HepG2 (cell line): ENCODE measurements around the gene FAM83F. TPM values are rescaled to one million over a fixed set of nuclear protein-coding genes. Genes with fewer than 3 reads are reported as not detected.
A peak's percentile ranks its signal among the peaks of the same experiment; 100 is the strongest.

ENCODE experiments used
- BHLHE40 ChIP-seq: IDR thresholded peaks from 2 replicates; pipeline ENCODE4 v1.6.1; 2011; ENCODE audit warnings: low read length, improper control_type of control experiment
- CAMTA2 ChIP-seq: sonication (generic); formaldehyde crosslinking; IDR thresholded peaks from 2 replicates; pipeline ENCODE4 v1.4.0; 2020; ENCODE audit warnings: mild to moderate bottlenecking, missing genetic modification reagents, borderline replicate concordance
- CHCHD3 ChIP-seq: sonication (generic); formaldehyde crosslinking; IDR thresholded peaks from 2 replicates; pipeline ENCODE4 v1.8.0; 2022; ENCODE audit warnings: mild to moderate bottlenecking, missing genetic modification reagents, moderate library complexity
- CHD4 ChIP-seq: fragments of 200-600 bp; sonication (generic); IDR thresholded peaks from 2 replicates; pipeline ENCODE4 v1.7.0; 2017; ENCODE audit warnings: mild to moderate bottlenecking, low read length, borderline replicate concordance
- DMTF1 ChIP-seq: sonication (generic); formaldehyde crosslinking; IDR thresholded peaks from 2 replicates; pipeline ENCODE4 v1.4.0; 2020; ENCODE audit warnings: mild to moderate bottlenecking, missing genetic modification reagents
- GLI4 ChIP-seq: sonication (generic); formaldehyde crosslinking; IDR thresholded peaks from 2 replicates; pipeline ENCODE4 v1.5.1; 2020; ENCODE audit warnings: missing genetic modification reagents, mild to moderate bottlenecking, moderate library complexity, borderline replicate concordance
- MIXL1 ChIP-seq: IDR thresholded peaks from 2 replicates; pipeline ENCODE4 v1.6.1; 2016
- NFATC3 ChIP-seq: sonication (generic); formaldehyde crosslinking; IDR thresholded peaks from 2 replicates; pipeline ENCODE4 v1.5.1; 2020; ENCODE audit warnings: mild to moderate bottlenecking, missing genetic modification reagents
- SETDB1 ChIP-seq: sonication (generic); formaldehyde crosslinking; IDR thresholded peaks from 2 replicates; pipeline ENCODE4 v1.5.1; 2020; ENCODE audit warnings: missing genetic modification reagents, mild to moderate bottlenecking, borderline replicate concordance
- SRSF4 ChIP-seq: fragments of 200-400 bp; formaldehyde crosslinking; IDR thresholded peaks from one replicate; pipeline ENCODE4 v1.6.1; 2018; ENCODE audit warnings: mild to moderate bottlenecking, low read depth, low read length, moderate library complexity; ENCODE audit not compliant: poor library complexity, severe bottlenecking
- SRSF9 ChIP-seq: fragments of 200-400 bp; formaldehyde crosslinking; IDR thresholded peaks from 2 replicates; pipeline ENCODE4 v1.6.1; 2018; ENCODE audit warnings: borderline replicate concordance, mild to moderate bottlenecking, low read depth, low read length; ENCODE audit not compliant: insufficient read depth, poor library complexity, severe bottlenecking
- ZBTB2 ChIP-seq: sonication (generic); formaldehyde crosslinking; IDR thresholded peaks from 2 replicates; pipeline ENCODE4 v1.8.0; 2022; ENCODE audit warnings: low read depth, missing genetic modification reagents
- ZFP1 ChIP-seq: IDR thresholded peaks from 2 replicates; pipeline ENCODE4 v1.6.1; 2016
- ZKSCAN8 ChIP-seq: IDR thresholded peaks from 2 replicates; pipeline ENCODE4 v1.6.1; 2016; ENCODE audit warnings: borderline replicate concordance, missing genetic modification reagents, missing compliant biosample characterization
- ZNF562 ChIP-seq: sonication (generic); formaldehyde crosslinking; IDR thresholded peaks from 2 replicates; pipeline ENCODE4 v1.8.0; 2022; ENCODE audit warnings: missing genetic modification reagents, borderline replicate concordance
- ZNF574 ChIP-seq: sonication (generic); formaldehyde crosslinking; IDR thresholded peaks from 2 replicates; pipeline ENCODE4 v1.4.0; 2020; ENCODE audit warnings: missing genetic modification reagents
- ZNF598 ChIP-seq: sonication (generic); formaldehyde crosslinking; IDR thresholded peaks from 2 replicates; pipeline ENCODE4 v1.5.1; 2020; ENCODE audit warnings: mild to moderate bottlenecking, missing genetic modification reagents, borderline replicate concordance
- ZNF670 ChIP-seq: sonication (generic); formaldehyde crosslinking; IDR thresholded peaks from 2 replicates; pipeline ENCODE4 v1.8.0; 2022; ENCODE audit warnings: mild to moderate bottlenecking, missing genetic modification reagents, borderline replicate concordance
- ZNF737 ChIP-seq: sonication (generic); formaldehyde crosslinking; IDR thresholded peaks from 2 replicates; pipeline ENCODE4 v1.5.0; 2020; ENCODE audit warnings: missing genetic modification reagents, mild to moderate bottlenecking, borderline replicate concordance
- ZNF780A ChIP-seq: sonication (generic); formaldehyde crosslinking; IDR thresholded peaks from 2 replicates; pipeline ENCODE4 v1.8.0; 2022; ENCODE audit warnings: mild to moderate bottlenecking, missing genetic modification reagents, moderate library complexity
- polyA plus RNA-seq, 8 experiments: library from polyadenylated mRNA; depleted of rRNA in 3 of 8; stranded (reverse) in 7 of 8; unstranded in 1 of 8; fragments of >200 nt; fragmentation: Illumina TruSeq in 4 of 8; extraction: Trizol in 4 of 8; gene quantifications; 2 replicates each; pipeline versions ENCODE4 v1.2.1 to v1.2.3, GENCODE V29; 2011 to 2016; ENCODE audit warnings: low read depth in 4 of 8, missing spikeins in 1 of 8, mixed read lengths in 1 of 8; ENCODE audit not compliant: insufficient read depth in 1 of 8
- total RNA-seq, 5 experiments: library from RNA; depleted of rRNA; stranded (reverse); fragments of >200 nt; fragmentation: Illumina TruSeq; extraction: Trizol; gene quantifications; 2 replicates each; pipeline ENCODE4 v1.2.3, GENCODE V29; 2016; ENCODE audit warnings: low read depth in 1 of 5

The FAM83F gene
- total and polyA plus RNA-seq, 2 of the 13 experiments (the other 11 are each of a cell fraction or from before 2014, with no cell fraction given) = not detected

GRCh38 chr22:40044870-40045834, 50.4 kb downstream of the FAM83F start (continued):
- no peak for TF ChIP-seq NFATC3 (CRISPR knock-in tag)
- TF ChIP-seq ZNF574 (CRISPR knock-in tag) = no peak; the same call in none of the 2 replicates
- no peak for TF ChIP-seq SETDB1 (CRISPR knock-in tag)
- no peak for TF ChIP-seq MIXL1 (CRISPR knock-in tag)
- no peak for TF ChIP-seq ZFP1
- TF ChIP-seq ZNF670 (CRISPR knock-in tag) = peak; percentile 76; the same call in 1 of the 2 replicates
- no peak for TF ChIP-seq ZKSCAN8 (CRISPR knock-in tag)
- TF ChIP-seq CHCHD3 = no peak
- no peak for TF ChIP-seq ZNF598 (CRISPR knock-in tag)
- TF ChIP-seq ZNF562 = no peak
- TF ChIP-seq ZBTB2 (CRISPR knock-in tag) = peak; percentile 62; the same call in 1 of the 2 replicates
- TF ChIP-seq SRSF4 = no peak
- TF ChIP-seq SRSF9 = no peak
- no peak for TF ChIP-seq DMTF1
- TF ChIP-seq BHLHE40 = peak; percentile 27; the same call in 1 of the 2 replicates
- no peak for TF ChIP-seq ZNF737 (CRISPR knock-in tag)
- TF ChIP-seq CAMTA2 (CRISPR knock-in tag) = no peak
- TF ChIP-seq ZNF780A = no peak
- TF ChIP-seq CHD4 = no peak
- no peak for TF ChIP-seq GLI4 (CRISPR knock-in tag)
